Transverse colon (tissue), 4 donors: ENCODE data around the gene PARD6A. TPM values are rescaled to one million over a fixed set of nuclear protein-coding genes. Genes with fewer than 3 reads are reported as not detected.
A peak's percentile ranks its signal among the peaks of the same experiment; 100 is the strongest.

ENCODE experiments used
- DNase-seq: peaks from one replicate; pipeline ENCODE4 v3.0.0-alpha.2; 2019
- H3K27ac ChIP-seq, 4 donors: fragments of 200-600 bp; sonication (generic); 2 replicates each; pipeline ENCODE4 v1.5.1; 2016 to 2018; ENCODE audit warnings: inconsistent platforms in 4 of 4
- H3K27me3 ChIP-seq: fragments of 200-600 bp; sonication (generic); 2 replicates; pipeline ENCODE4 v1.5.1; 2017; ENCODE audit warnings: inconsistent platforms
- H3K36me3 ChIP-seq, 4 donors: fragments of 200-600 bp; sonication (generic); 2 replicates each; pipeline ENCODE4 v1.5.1; 2017 to 2019; ENCODE audit warnings: inconsistent platforms in 4 of 4
- H3K4me1 ChIP-seq, 4 donors: fragments of 200-600 bp; sonication (generic); 2 replicates each; pipeline ENCODE4 v1.5.1; 2017 to 2020; ENCODE audit warnings: inconsistent platforms in 4 of 4
- H3K4me3 ChIP-seq, 4 donors: fragments of 200-600 bp; sonication (generic); 1 replicate in 1 of 4; 2 replicates in 3 of 4; pipeline versions ENCODE4 v1.5.1 to v1.6.1; 2017 to 2019; ENCODE audit warnings: inconsistent platforms in 4 of 4
- H3K9me3 ChIP-seq, 2 donors: fragments of 200-600 bp; sonication (generic); 2 replicates each; pipeline ENCODE4 v1.5.1; 2017 to 2019; ENCODE audit warnings: inconsistent platforms in 2 of 2
- EP300 ChIP-seq: sonication (generic); formaldehyde crosslinking; IDR thresholded peaks from one replicate; pipeline ENCODE4 v1.6.1; 2017; ENCODE audit warnings: antibody characterized with exemption, low read depth
- POLR2A ChIP-seq: fragments of 450-650 bp; IDR thresholded peaks from one replicate; pipeline ENCODE4 v1.6.1; 2016; ENCODE audit warnings: antibody characterized with exemption, mild to moderate bottlenecking, moderate library complexity
- POLR2AphosphoS5 ChIP-seq, 3 donors: sonication (generic); formaldehyde crosslinking; IDR thresholded peaks; one replicate each; pipeline ENCODE4 v1.6.1; 2016; ENCODE audit warnings: antibody characterized with exemption in 3 of 3
- WGBS, 2 donors: methylation state at CpG; one replicate each; pipeline ENCODE4 v1.1.5; 2018; ENCODE audit warnings: low coverage in 1 of 2; 5-methylcytosine and 5-hydroxymethylcytosine counted together
- in situ Hi-C, 4 donors: fragments of 200-750 bp; cut with MboI; loops; one replicate each; pipeline versions ENCODE4 v1.15.0 to v1.15.1; 2017; ENCODE audit warnings: low sequenced_read_pairs in 3 of 4, low pct_ligation_motif_present in 1 of 4, low pct_unique_long_range_greater_than_20kb in 1 of 4
- intact Hi-C: fragments of 100-400 bp; cut with DNase I; formaldehyde crosslinking; loops from one replicate; pipeline ENCODE4 v1.15.1; 2023; ENCODE audit warnings: low total_unique reads
- total RNA-seq, 4 donors: library from RNA; depleted of rRNA; stranded (reverse); fragments of >200 nt; gene quantifications; one replicate each; pipeline ENCODE4 v1.1.0, GENCODE V29; 2016
- TF ChIP-seq, protein P1 (sequence below), 5 experiments: fragments of 200-600 bp in 3 of 5; fragments of 450-650 bp in 2 of 5; sonication (generic) in 3 of 5; IDR thresholded peaks; 1 replicate in 2 of 5; 2 replicates in 3 of 5; pipeline ENCODE4 v1.5.1; 2016 to 2017; ENCODE audit warnings: antibody characterized with exemption in 5 of 5, inconsistent platforms in 3 of 5, mild to moderate bottlenecking in 2 of 5, moderate library complexity in 1 of 5

Gene PARD6A
- total RNA-seq, 4 donors from 2014 or later: 6.3 to 36.7 (median 9.4) TPM

- intact Hi-C loops (no loop called here), in situ Hi-C loops (loop anchor here in 1 of 4 donors (10.0 kb wide), 1 partner anchor 91 kb away; no protein-coding TSS in a partner anchor)
- Histone ChIP-seq H3K4me1 (peaks cover 0 to 28% (median 11%) of the 10 kb centered on the region in 4 donors), H3K4me3 (peak overlapping the region in 3 of 4 donors; percentile 18 to 50 (median 39)), H3K27ac (peak overlapping the region in 2 of 4 donors; percentile 19 to 35), H3K9me3 (no peaks in the 10 kb centered on the region), H3K36me3 (no peaks in the 10 kb centered on the region), H3K27me3 (peaks cover 68% of the 10 kb centered on the region)
- DNase-seq: no peak
- no peak for TF ChIP-seq EP300
- no peak for TF ChIP-seq POLR2AphosphoS5 (IDR thresholded peaks at IDR 0.05)
- no peak for TF ChIP-seq POLR2A
- TF ChIP-seq, protein P1, sequence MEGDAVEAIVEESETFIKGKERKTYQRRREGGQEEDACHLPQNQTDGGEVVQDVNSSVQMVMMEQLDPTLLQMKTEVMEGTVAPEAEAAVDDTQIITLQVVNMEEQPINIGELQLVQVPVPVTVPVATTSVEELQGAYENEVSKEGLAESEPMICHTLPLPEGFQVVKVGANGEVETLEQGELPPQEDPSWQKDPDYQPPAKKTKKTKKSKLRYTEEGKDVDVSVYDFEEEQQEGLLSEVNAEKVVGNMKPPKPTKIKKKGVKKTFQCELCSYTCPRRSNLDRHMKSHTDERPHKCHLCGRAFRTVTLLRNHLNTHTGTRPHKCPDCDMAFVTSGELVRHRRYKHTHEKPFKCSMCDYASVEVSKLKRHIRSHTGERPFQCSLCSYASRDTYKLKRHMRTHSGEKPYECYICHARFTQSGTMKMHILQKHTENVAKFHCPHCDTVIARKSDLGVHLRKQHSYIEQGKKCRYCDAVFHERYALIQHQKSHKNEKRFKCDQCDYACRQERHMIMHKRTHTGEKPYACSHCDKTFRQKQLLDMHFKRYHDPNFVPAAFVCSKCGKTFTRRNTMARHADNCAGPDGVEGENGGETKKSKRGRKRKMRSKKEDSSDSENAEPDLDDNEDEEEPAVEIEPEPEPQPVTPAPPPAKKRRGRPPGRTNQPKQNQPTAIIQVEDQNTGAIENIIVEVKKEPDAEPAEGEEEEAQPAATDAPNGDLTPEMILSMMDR (IDR thresholded peaks at IDR 0.05): no peak
- 58% methylated on average over 9 of the region's 15 CpGs; no CpG with 5 or more reads in 1 of the 2 donors for WGBS, 2 donors
Observed at GRCh38 chr16:67645397-67646121, 15.2 kb upstream of the PARD6A start.

GRCh38 chr16:67647111-67647651 is 13.6 kb upstream of the PARD6A start:
- in situ Hi-C loops: loop anchor here in 1 of 4 donors (10.0 kb wide), 1 partner anchor 92 kb away; no protein-coding TSS in a partner anchor
- WGBS, 2 donors: 76% methylated on average over 15 of the region's 15 CpGs; no CpG with 5 or more reads in 1 of the 2 donors

GRCh38 chr16:67647681-67648080 is 13.1 kb upstream of the PARD6A start:
- no peak for DNase-seq
- TF ChIP-seq, protein P1 (IDR thresholded peaks at IDR 0.05): no peak
- TF ChIP-seq POLR2A (no peak), EP300 (no peak)
- WGBS, 2 donors: 74% methylated on average over 13 of the region's 13 CpGs; no CpG with 5 or more reads in 1 of the 2 donors
- Histone ChIP-seq H3K27me3 (peaks cover 90% of the 10 kb centered on the region), H3K36me3 (no peaks in the 10 kb centered on the region), H3K9me3 (no peaks in the 10 kb centered on the region), H3K4me1 (peaks cover 0 to 20% (median 11%) of the 10 kb centered on the region in 4 donors), H3K4me3 (no peak overlapping the region), H3K27ac (no peak overlapping the region)
- intact Hi-C loops: no loop called here
- in situ Hi-C loops: loop anchor here in 1 of 4 donors (10.0 kb wide), 1 partner anchor 93 kb away; no protein-coding TSS in a partner anchor

More at GRCh38 chr16:67647111-67647651, 13.6 kb upstream of the PARD6A start:
- Histone ChIP-seq H3K4me1 (peaks cover 0 to 24% (median 11%) of the 10 kb centered on the region in 4 donors), H3K27me3 (peaks cover 85% of the 10 kb centered on the region), H3K4me3 (no peak overlapping the region), H3K9me3 (no peaks in the 10 kb centered on the region), H3K36me3 (no peaks in the 10 kb centered on the region), H3K27ac (no peak overlapping the region)
- intact Hi-C loops: no loop called here
- TF ChIP-seq EP300 (no peak), POLR2A (no peak), POLR2AphosphoS5 (IDR thresholded peaks at IDR 0.05) (no peak)
- TF ChIP-seq, protein P1 (IDR thresholded peaks at IDR 0.05): no peak
- no peak for DNase-seq

- peaks cover 95% of the 10 kb centered on the region for H3K27me3 ChIP-seq
- in situ Hi-C loops (loop anchor here in 1 of 4 donors (10.0 kb wide), 1 partner anchor 93 kb away; no protein-coding TSS in a partner anchor), intact Hi-C loops (no loop called here)
- H3K36me3 ChIP-seq: no peaks in the 10 kb centered on the region
- no peak overlapping the region for H3K4me3 ChIP-seq
- H3K4me1 ChIP-seq: peaks cover 1 to 22% (median 13%) of the 10 kb centered on the region in 4 donors
- DNase-seq: no peak
- no peak overlapping the region for H3K27ac ChIP-seq
- no peak for TF ChIP-seq POLR2AphosphoS5 (IDR thresholded peaks at IDR 0.05)
- TF ChIP-seq EP300: no peak
- TF ChIP-seq POLR2A: no peak
- TF ChIP-seq, protein P1 (IDR thresholded peaks at IDR 0.05): no peak
- 35% methylated on average over 62 of the region's 65 CpGs; no CpG with 5 or more reads in 1 of the 2 donors for WGBS, 2 donors
- no peaks in the 10 kb centered on the region for H3K9me3 ChIP-seq
Observed at GRCh38 chr16:67648088-67648763, 12.5 kb upstream of the PARD6A start.
